GM12878 (cell line): Measurements from ENCODE around the gene ZNF148. TPM values are rescaled to one million over a fixed set of nuclear protein-coding genes. Genes with fewer than 3 reads are reported as not detected.

Experiments
- ATAC-seq: fragments of 200-7000 bp; cut with Tn5 transposase; 3 replicates; pipeline ENCODE4 v1.9.1; 2020; ENCODE audit warnings: mild to moderate bottlenecking, moderate library complexity
- BruUV-seq: library from RNA; stranded (reverse); fragments of 400-500 nt; replicated peaks from 2 replicates; lab custom pipeline; 2021; lab: Mats Ljungman, UMichigan
- CTCF ChIA-PET: fragments of 300-600 bp; sonication (Branson Sonifier 250); formaldehyde crosslinking; extraction: SDS; loops from one replicate; lab custom pipeline; 2021; ENCODE audit warnings: inconsistent platforms; lab: Yijun Ruan, JAX
- POLR2A ChIA-PET: fragments of 350-600 bp; formaldehyde crosslinking; extraction: SDS; loops from one replicate; lab custom pipeline; 2021; ENCODE audit warnings: inconsistent platforms; lab: Charles Lee
- RAD21 ChIA-PET: fragments of 300-600 bp; sonication (Branson Sonifier 250); formaldehyde crosslinking; loops from one replicate; lab custom pipeline; 2023; ENCODE audit warnings: antibody characterized with exemption; ENCODE audit not compliant: unreplicated experiment; lab: Charles Lee
- SMC1A ChIA-PET: fragments of 300-600 bp; sonication (Branson Sonifier 250); formaldehyde crosslinking; loops from one replicate; lab custom pipeline; 2023; ENCODE audit not compliant: unreplicated experiment, uncharacterized antibody; lab: Charles Lee
- DNase-seq: peaks from one replicate; pipeline ENCODE4 v3.0.0-alpha.2; 2011; ENCODE audit warnings: low read depth, low spot score
- FAIRE-seq: peaks from 3 replicates; lab custom pipeline; 2011; peaks lifted over from hg19 to GRCh38; lab: Jason Lieb, UNC
- H2AFZ ChIP-seq: 2 replicates; pipeline ENCODE4 v1.6.0; 2011; ENCODE audit warnings: low read depth, low read length, control low read depth; ENCODE audit not compliant: control insufficient read depth
- H3K27ac ChIP-seq: 2 replicates; pipeline ENCODE4 v1.5.1; 2011; ENCODE audit warnings: control low read depth; ENCODE audit not compliant: control insufficient read depth, insufficient read depth
- H3K27me3 ChIP-seq, 2 experiments: replicated peaks in 1 of 2; 2 replicates each; pipeline versions ENCODE4 v1.6.0 to v1.6.1; 2011; ENCODE audit warnings: low read length in 1 of 2; ENCODE audit not compliant: control insufficient read depth in 2 of 2, insufficient read depth in 2 of 2
- H3K36me3 ChIP-seq, 2 experiments: 2 replicates each; pipeline ENCODE4 v1.5.1; 2011; ENCODE audit warnings: low read length in 1 of 2; ENCODE audit not compliant: control insufficient read depth in 2 of 2, insufficient read depth in 2 of 2
- H3K4me1 ChIP-seq: 2 replicates; pipeline ENCODE4 v1.6.1; 2011; ENCODE audit warnings: mild to moderate bottlenecking, low read length, moderate library complexity, mixed read lengths; ENCODE audit not compliant: control insufficient read depth, insufficient read depth
- H3K4me2 ChIP-seq: 2 replicates; pipeline ENCODE4 v1.6.0; 2011; ENCODE audit warnings: control low read depth; ENCODE audit not compliant: control insufficient read depth, insufficient read depth
- H3K4me3 ChIP-seq: fragments of 200-600 bp; sonication (generic); 2 replicates; pipeline ENCODE4 v1.5.1; 2016
- H3K79me2 ChIP-seq: 2 replicates; pipeline ENCODE4 v1.6.0; 2011; ENCODE audit warnings: low read length; ENCODE audit not compliant: control insufficient read depth, insufficient read depth
- H3K9ac ChIP-seq: 2 replicates; pipeline ENCODE4 v1.8.0; 2011; ENCODE audit warnings: low read length, control low read depth, mixed read lengths; ENCODE audit not compliant: control insufficient read depth, insufficient read depth
- H3K9me3 ChIP-seq: replicated peaks from 3 replicates; pipeline ENCODE4 v1.5.1; 2011; ENCODE audit warnings: mild to moderate bottlenecking, low read length; ENCODE audit not compliant: control insufficient read depth, insufficient read depth
- H4K20me1 ChIP-seq: 2 replicates; pipeline ENCODE4 v1.6.0; 2011; ENCODE audit not compliant: control insufficient read depth, insufficient read depth
- CREM ChIP-seq: IDR thresholded peaks from 2 replicates; pipeline ENCODE4 v1.6.1; 2014; ENCODE audit warnings: antibody characterized with exemption, low read depth
- IKZF1 ChIP-seq: fragments of 450-650 bp; conservative IDR thresholded peaks from 2 replicates; pipeline ENCODE4 v1.6.1; 2017; ENCODE audit warnings: antibody characterized with exemption, mild to moderate bottlenecking
- MAX ChIP-seq: IDR thresholded peaks from 2 replicates; pipeline ENCODE4 v1.6.1; 2012; ENCODE audit warnings: low read depth, low read length, improper control_type of control experiment
- MLLT1 ChIP-seq: fragments of 450-650 bp; IDR thresholded peaks from 2 replicates; pipeline ENCODE4 v1.6.1; 2016; ENCODE audit warnings: mild to moderate bottlenecking
- MYC ChIP-seq: IDR thresholded peaks from 2 replicates; pipeline ENCODE4 v1.6.1; 2011; ENCODE audit warnings: mild to moderate bottlenecking, low read length, moderate library complexity, inconsistent platforms; ENCODE audit not compliant: insufficient read depth, insufficient replicate concordance, insufficient read length, severe bottlenecking
- NKRF ChIP-seq: fragments of 450-650 bp; conservative IDR thresholded peaks from 2 replicates; pipeline ENCODE4 v1.6.1; 2017; ENCODE audit warnings: mild to moderate bottlenecking, moderate library complexity
- POLR2AphosphoS2 ChIP-seq: IDR thresholded peaks from 2 replicates; pipeline ENCODE4 v1.6.1; 2011; ENCODE audit warnings: low read depth, mild to moderate bottlenecking, low read length, improper control_type of control experiment, moderate library complexity
- RELA ChIP-seq: fragments of 450-650 bp; IDR thresholded peaks from 2 replicates; pipeline ENCODE4 v1.8.0; 2014; ENCODE audit warnings: borderline replicate concordance; ENCODE audit not compliant: partially characterized antibody
- USF2 ChIP-seq: IDR thresholded peaks from 2 replicates; pipeline ENCODE4 v1.6.1; 2011; ENCODE audit warnings: low read depth, low read length, improper control_type of control experiment, borderline replicate concordance
- ZNF622 ChIP-seq: fragments of 450-650 bp; IDR thresholded peaks from 2 replicates; pipeline ENCODE4 v1.6.1; 2017; ENCODE audit warnings: mild to moderate bottlenecking, inconsistent platforms
- WGBS: methylation state at CpG from one replicate; pipeline ENCODE4 v1.1.6; 2016; ENCODE audit warnings: low lambda C conversion rate; ENCODE audit not compliant: insufficient replicate concordance, insufficient coverage; ENCODE audit errors: missing lambda C conversion rate; 5-methylcytosine and 5-hydroxymethylcytosine counted together
- in situ Hi-C: fragments of 300-500 bp; cut with MboI; formaldehyde crosslinking; loops from 9 replicates; pipeline ENCODE4 v1.14.3; 2018; ENCODE audit warnings: mixed read lengths
- intact Hi-C: fragments of 100-400 bp; cut with micrococcal nuclease; formaldehyde crosslinking; loops from one replicate; pipeline ENCODE4 v1.14.2; 2022; ENCODE audit not compliant: unreplicated experiment
- polyA plus RNA-seq, 11 experiments: library from polyadenylated mRNA; depleted of rRNA in 4 of 11; unstranded in 6 of 11; stranded (reverse) in 5 of 11; fragments of >200 nt; fragmentation: Nextera tagmentation in 4 of 11; fragmentation: Illumina TruSeq in 1 of 11; extraction: Ambion mirVana in 4 of 11; extraction: Trizol in 1 of 11; gene quantifications; 1 replicate in 1 of 11; 2 replicates in 10 of 11; pipeline versions ENCODE4 v1.2.1 to v1.2.3, GENCODE V29; 2011 to 2016; ENCODE audit warnings: inconsistent platforms in 2 of 11, missing spikeins in 2 of 11, low read depth in 1 of 11
- total RNA-seq, 4 experiments: library from RNA; depleted of rRNA in 3 of 4; stranded (reverse); fragments of >200 nt in 3 of 4; fragmentation: Illumina TruSeq in 1 of 4; extraction: Trizol in 1 of 4; gene quantifications; 2 replicates each; pipeline versions ENCODE4 v1.2.1 to v1.2.3, GENCODE V29; 2013 to 2021

The ZNF148 gene
- total and polyA plus RNA-seq, 10 of the 15 experiments (the other 5 are each of a cell fraction or from before 2014, with no cell fraction given) = 8.6 to 40.4 (median 26.7) TPM

- FAIRE-seq (no peak), ATAC-seq (no peak), DNase-seq (no peak)
- CTCF ChIA-PET = no interaction called here
- Histone ChIP-seq H3K79me2 (no peaks in the 10 kb centered on the region), H4K20me1 (no peaks in the 10 kb centered on the region), H3K4me1 (peaks cover 5% of the 10 kb centered on the region; the same call in 1 of the 2 replicates), H3K27me3 (no peaks in the 10 kb centered on the region), H3K27ac (no peak overlapping the region), H3K9ac (no peak overlapping the region), H3K36me3 (peaks cover 2 to 11% of the 10 kb centered on the region in 2 experiments; a peak in 3 of 4 replicates), H3K4me2 (no peak overlapping the region), H2AFZ (no peak overlapping the region), H3K9me3 (no peaks in the 10 kb centered on the region; the same call in 2 of the 3 replicates), H3K4me3 (no peak overlapping the region)
- BruUV-seq = no TSS peak
- 94% methylated on average over 1 of the region's 1 CpG for WGBS
- SMC1A ChIA-PET = no interaction called here
- intact Hi-C loops = no loop called here
- POLR2A ChIA-PET = no interaction called here
- RAD21 ChIA-PET = no interaction called here
- no peak for TF ChIP-seq USF2
- no peak for TF ChIP-seq CREM
- no peak for TF ChIP-seq IKZF1
- no peak for TF ChIP-seq MLLT1
- no peak for TF ChIP-seq NKRF
- TF ChIP-seq MYC = no peak
- no peak for TF ChIP-seq MAX
- no peak for TF ChIP-seq RELA
- no peak for TF ChIP-seq POLR2AphosphoS2
- TF ChIP-seq ZNF622 = no peak
- in situ Hi-C loops = no loop called here
Observed at GRCh38 chr3:125234831-125235230, 140.3 kb downstream of the ZNF148 start.
